Non-pigmented ciliary epithelial cell (primary cell): Measurements from ENCODE around the gene MAPRE2.

Experiments
- DNase-seq: peaks from one replicate; pipeline ENCODE4 v3.0.0-alpha.2; 2010; ENCODE audit warnings: low read depth

Gene MAPRE2

DNA sequence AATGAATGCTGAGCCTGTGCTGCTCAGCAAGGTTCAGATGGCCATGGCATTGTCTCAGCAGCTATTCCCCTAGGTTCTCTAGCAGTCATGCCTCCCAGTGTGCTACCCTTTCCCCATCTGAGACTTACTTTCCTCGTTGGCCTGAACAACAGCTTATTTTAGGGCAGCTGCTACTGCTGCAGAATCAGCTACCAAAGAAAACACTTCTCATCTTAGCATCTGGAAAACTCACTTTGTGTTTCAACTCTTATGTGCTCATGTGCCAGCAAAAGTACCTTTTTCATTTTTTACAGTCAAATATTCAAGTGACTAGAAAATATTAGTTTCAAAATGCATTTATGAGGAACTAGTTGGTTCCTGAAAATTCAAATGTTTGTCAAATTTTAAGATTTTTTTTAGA is 139.2 kb downstream of the MAPRE2 start:
- DNase-seq: no peak

GRCh38 chr18:35182151-35182550 is 140.9 kb downstream of the MAPRE2 start:
- no peak for DNase-seq

GRCh38 chr18:35183886-35184285 is 142.7 kb downstream of the MAPRE2 start:
- DNase-seq: no peak

DNA sequence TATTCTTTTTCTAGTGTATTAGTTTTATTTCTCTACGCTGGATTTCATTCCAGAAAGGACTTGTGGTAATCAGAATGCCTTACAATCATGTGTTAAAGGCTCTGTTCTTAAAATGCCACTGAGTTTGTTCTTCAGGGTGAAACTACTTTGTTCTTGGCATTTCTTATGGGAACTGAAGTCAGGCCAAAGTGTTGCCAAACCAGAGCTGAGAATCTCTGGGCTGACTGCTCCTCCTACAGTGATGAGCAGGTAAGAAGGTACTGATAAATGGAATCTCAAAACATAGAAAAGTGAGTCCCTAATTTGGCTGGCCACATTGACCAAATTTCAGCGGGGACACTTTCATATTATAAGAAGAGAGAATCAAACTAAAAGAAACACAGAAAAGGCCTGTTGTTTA is 144.6 kb downstream of the MAPRE2 start:
- DNase-seq: no peak

- no peak for DNase-seq
Observed at GRCh38 chr18:35186291-35187034, 145.2 kb downstream of the MAPRE2 start.

- DNase-seq: no peak
Observed at GRCh38 chr18:35189510-35189909, 148.3 kb downstream of the MAPRE2 start.

GRCh38 chr18:35190948-35191697 is 149.9 kb downstream of the MAPRE2 start:
- no peak for DNase-seq

- no peak for DNase-seq
Observed at GRCh38 chr18:35191698-35192025, 150.4 kb downstream of the MAPRE2 start.

- no peak for DNase-seq
Observed at GRCh38 chr18:35192415-35192814, 151.2 kb downstream of the MAPRE2 start.
